Measurements from ENCODE around the gene USP46.

USP46 gene

GRCh38 chr4:52552778-52553177 lies 106.3 kb downstream of the USP46 start:
- in situ Hi-C loops (cut with HindIII; ENCODE audit: low sequenced_read_pairs) = no loop called here
- DNase-seq (ENCODE audit: low read depth) = no peak
- TF ChIP-seq, protein P1, sequence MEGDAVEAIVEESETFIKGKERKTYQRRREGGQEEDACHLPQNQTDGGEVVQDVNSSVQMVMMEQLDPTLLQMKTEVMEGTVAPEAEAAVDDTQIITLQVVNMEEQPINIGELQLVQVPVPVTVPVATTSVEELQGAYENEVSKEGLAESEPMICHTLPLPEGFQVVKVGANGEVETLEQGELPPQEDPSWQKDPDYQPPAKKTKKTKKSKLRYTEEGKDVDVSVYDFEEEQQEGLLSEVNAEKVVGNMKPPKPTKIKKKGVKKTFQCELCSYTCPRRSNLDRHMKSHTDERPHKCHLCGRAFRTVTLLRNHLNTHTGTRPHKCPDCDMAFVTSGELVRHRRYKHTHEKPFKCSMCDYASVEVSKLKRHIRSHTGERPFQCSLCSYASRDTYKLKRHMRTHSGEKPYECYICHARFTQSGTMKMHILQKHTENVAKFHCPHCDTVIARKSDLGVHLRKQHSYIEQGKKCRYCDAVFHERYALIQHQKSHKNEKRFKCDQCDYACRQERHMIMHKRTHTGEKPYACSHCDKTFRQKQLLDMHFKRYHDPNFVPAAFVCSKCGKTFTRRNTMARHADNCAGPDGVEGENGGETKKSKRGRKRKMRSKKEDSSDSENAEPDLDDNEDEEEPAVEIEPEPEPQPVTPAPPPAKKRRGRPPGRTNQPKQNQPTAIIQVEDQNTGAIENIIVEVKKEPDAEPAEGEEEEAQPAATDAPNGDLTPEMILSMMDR (IDR thresholded peaks at IDR 0.05; ENCODE audit: low read depth, low read length, missing control alignments) = no peak
- H3K4me3 ChIP-seq (ENCODE audit: low read depth, low read length) = no peak overlapping the region

- DNase-seq (ENCODE audit: low read depth) = no peak
- TF ChIP-seq, protein P1 (IDR thresholded peaks at IDR 0.05; ENCODE audit: low read depth, low read length, missing control alignments) = no peak
- H3K4me3 ChIP-seq (ENCODE audit: low read depth, low read length) = no peak overlapping the region
- in situ Hi-C loops (cut with HindIII; ENCODE audit: low sequenced_read_pairs) = no loop called here
Observed at GRCh38 chr4:52551487-52551886, 107.6 kb downstream of the USP46 start.

DNA sequence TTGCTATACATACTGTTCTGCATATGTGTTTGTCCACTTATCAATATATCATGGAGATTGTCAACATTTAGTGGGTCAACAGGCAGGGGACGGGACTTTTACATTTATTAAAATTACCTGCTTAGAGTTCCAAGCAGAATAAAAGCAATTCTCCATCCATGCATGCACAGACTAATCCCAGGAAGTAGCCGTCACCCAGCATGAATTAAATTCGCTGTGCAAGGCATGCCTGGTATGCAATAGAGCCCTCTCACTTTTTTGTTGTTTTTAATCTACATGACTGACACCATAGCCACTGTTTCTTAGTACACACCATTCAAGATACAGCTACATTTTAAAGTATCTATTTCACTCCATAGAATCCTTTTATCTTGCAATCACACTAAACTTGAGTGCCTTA lies 108.9 kb downstream of the USP46 start:
- in situ Hi-C loops (cut with HindIII; ENCODE audit: low sequenced_read_pairs) = no loop called here
- DNase-seq (ENCODE audit: low read depth) = no peak
- H3K4me3 ChIP-seq (ENCODE audit: low read depth, low read length) = no peak overlapping the region
- TF ChIP-seq, protein P1 (IDR thresholded peaks at IDR 0.05; ENCODE audit: low read depth, low read length, missing control alignments) = no peak

DNA sequence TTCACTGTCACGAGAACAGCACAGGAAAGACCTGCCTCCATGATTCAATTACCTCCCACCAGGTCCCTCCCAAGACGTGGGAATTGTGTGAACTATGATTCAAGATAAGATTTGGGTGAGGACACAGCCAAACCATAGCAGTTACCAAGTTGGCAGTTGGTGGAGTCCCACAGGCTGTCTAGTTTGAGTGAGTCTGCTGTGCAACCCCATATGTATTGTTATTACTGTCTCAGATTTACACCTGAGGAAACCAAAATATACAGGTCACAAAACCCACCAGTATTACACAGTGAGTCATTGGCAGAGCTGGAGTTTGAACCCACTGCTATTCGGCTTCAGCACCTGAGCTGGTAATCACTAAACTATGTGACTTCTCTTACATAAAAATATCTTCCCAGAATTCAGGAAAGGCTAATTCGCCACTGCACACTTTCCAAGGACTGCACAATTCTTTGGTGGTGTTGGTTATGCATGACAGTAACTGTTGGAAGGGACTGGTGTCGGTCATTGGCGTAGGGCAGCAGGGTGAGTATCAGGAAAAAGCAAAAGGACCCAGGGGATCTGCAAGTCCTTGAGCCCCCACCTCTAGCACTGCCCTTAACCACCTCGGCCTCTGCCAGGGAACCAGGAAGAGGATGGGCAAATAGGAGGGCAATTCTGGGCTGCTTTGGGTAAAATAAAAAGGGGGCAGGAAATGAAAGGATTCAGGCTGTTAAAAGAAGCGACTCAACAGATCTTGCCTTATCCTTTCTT lies 110.1 kb downstream of the USP46 start:
- no peak for DNase-seq (ENCODE audit: low read depth)
- TF ChIP-seq, protein P1 (IDR thresholded peaks at IDR 0.05; ENCODE audit: low read depth, low read length, missing control alignments) = no peak
- in situ Hi-C loops (cut with HindIII; ENCODE audit: low sequenced_read_pairs) = no loop called here
- H3K4me3 ChIP-seq (ENCODE audit: low read depth, low read length) = no peak overlapping the region

- H3K4me3 ChIP-seq (ENCODE audit: low read depth, low read length) = no peak overlapping the region
- TF ChIP-seq, protein P1 (IDR thresholded peaks at IDR 0.05; ENCODE audit: low read depth, low read length, missing control alignments) = no peak
- no peak for DNase-seq (ENCODE audit: low read depth)
- in situ Hi-C loops (cut with HindIII; ENCODE audit: low sequenced_read_pairs) = no loop called here
Observed at GRCh38 chr4:52546449-52546848, 112.7 kb downstream of the USP46 start.

DNA sequence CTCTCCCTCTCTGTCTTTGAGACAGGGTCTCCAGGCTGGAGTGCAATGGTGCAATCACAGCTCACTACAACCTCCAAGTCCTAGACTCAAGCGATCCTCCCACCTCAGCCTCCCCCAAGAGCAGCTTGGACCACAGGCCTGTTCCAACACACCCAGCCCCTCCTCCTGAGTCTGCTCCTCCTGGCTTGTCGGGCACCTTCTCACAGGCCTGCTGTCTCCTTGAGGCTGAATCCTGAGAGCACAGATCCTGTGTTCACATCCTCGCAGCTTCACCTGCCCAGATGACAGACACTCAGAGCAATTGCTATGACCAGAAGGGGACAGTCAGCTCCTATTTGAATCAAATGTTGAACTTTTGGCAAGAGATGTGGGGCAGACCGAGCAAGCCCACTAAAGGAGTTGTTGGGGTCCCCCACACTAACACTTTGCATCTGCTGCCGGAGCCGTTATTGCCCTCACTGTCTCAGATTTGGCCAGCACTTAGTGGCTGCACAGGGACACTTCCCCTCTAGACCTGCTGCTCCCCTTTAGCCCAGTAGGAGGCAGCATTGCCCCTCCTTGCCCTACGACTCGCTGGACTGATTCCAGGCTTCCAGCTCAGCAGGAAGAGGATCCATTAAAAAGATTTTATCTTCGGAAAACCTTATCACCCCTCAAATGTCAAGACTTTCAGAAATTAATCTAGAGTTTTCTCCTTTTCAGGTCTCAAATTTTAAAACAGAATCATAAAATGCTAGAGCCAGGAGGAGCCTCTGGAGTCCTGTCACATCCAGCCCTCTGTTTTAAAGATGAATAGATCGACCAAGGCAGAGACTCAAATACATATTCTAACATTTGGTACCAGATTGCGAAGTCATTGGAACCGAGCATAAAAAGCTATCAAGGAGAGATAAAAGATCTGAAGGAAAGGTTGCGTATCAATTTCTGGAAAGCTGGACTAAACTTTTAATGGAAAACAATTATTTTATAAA lies 113.7 kb downstream of the USP46 start:
- no peak overlapping the region for H3K4me3 ChIP-seq (ENCODE audit: low read depth, low read length)
- TF ChIP-seq, protein P1 (IDR thresholded peaks at IDR 0.05; ENCODE audit: low read depth, low read length, missing control alignments) = peak; percentile 95
- in situ Hi-C loops (cut with HindIII; ENCODE audit: low sequenced_read_pairs) = no loop called here
- peak; percentile 34 for DNase-seq (ENCODE audit: low read depth)
